HG02840 (cell line): ENCODE data around the gene GNAI2.
"Not testable (repeated sequence)": the region's sequence is repeated elsewhere in the genome, so short reads cannot be mapped to it uniquely, and the experiment has no call there.

Experiments
- ATAC-seq: cut with Tn5 transposase; IDR thresholded peaks from one replicate; pipeline ENCODE4 v1.9.1; 2021; ENCODE audit warnings: mild to moderate bottlenecking, moderate library complexity, moderate number of reproducible peaks; ENCODE audit not compliant: unreplicated experiment, low FRiP score

The GNAI2 gene

DNA sequence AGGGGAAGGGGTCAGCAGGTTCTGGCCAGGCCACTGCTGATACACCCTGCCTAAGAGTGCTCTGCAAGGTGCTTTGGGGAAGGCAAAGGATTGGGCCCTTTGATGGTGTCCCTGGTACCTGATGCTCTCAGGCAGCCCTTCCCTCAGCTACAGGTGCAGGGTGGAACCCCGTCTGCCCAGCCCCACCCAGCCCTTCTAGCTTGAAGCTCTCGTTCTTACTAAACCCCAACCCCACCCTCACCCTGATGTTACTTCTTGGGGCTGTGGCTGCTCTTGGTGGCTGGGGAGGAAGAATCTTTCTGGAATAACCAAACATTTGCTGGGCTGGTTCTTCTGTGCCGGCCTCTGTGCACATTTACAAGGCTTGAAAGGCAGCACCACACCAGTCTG lies 6.4 kb downstream of the GNAI2 start:
- ATAC-seq, result no peak

DNA sequence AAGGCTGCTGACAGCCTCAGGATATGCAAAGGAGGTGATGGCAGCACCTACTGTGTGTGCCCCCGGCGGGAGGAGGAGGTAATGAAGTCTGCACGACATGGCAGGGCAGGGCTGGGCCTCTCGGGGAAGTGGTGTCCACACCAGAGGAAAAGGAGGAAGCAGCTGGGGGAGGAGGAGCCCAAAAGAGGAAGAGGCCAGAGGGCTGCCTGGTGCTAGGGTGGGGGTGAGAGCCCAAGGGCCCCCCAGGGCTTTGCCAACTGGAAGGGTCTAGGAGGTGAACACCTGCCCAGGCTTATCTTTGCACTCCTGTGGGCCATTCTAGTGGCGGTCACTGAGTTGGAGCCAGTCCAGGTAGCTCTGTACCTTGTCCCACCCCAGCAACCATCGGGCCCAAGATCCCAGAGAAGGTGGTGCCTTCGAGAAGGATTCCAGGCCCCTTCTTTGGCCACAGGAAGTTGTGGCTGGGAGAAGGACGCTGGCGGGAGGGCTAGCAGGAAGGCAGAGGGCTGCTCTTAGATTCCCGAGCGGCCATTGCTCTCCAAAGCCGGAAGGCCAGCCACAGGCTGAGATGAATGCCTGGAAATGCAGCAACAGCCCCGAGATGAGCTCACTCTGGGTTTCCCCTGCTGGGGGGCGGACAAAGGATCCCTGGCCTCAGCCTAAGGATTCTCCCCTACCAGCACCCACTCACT lies 7.0 kb downstream of the GNAI2 start:
- no peak for ATAC-seq

GRCh38 chr3:50243543-50243895 lies 7.5 kb downstream of the GNAI2 start:
- ATAC-seq, result no peak

- not testable (repeated sequence) for ATAC-seq
Observed at GRCh38 chr3:50244813-50245212, 8.8 kb downstream of the GNAI2 start.

DNA sequence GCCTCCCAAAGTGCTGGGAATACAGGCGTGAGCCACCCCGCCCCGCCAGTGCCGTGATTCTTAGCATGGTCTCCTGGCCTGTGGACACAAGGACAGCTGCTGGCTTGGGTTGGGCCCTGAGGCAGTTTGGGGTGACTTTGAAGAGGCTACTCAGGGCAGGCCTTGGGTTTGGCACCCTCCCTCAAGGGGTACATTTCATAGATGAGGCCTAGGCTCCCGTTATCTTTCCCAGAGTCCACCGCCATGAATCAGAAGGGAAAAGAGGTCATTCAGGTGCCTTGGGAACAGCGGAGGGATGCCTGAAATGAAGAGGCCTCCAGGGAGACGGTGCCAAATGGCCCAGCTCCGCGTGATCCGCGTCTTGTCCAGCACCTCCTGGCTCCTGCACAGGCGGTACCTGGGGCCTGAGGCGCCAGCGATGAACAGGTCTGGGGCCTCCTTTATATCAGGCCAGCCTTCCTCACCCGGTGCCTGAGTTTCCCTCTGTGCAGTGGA lies 9.3 kb downstream of the GNAI2 start:
- ATAC-seq, result no peak

GRCh38 chr3:50245831-50246516 lies 10.0 kb downstream of the GNAI2 start:
- peak; percentile 57 for ATAC-seq

DNA sequence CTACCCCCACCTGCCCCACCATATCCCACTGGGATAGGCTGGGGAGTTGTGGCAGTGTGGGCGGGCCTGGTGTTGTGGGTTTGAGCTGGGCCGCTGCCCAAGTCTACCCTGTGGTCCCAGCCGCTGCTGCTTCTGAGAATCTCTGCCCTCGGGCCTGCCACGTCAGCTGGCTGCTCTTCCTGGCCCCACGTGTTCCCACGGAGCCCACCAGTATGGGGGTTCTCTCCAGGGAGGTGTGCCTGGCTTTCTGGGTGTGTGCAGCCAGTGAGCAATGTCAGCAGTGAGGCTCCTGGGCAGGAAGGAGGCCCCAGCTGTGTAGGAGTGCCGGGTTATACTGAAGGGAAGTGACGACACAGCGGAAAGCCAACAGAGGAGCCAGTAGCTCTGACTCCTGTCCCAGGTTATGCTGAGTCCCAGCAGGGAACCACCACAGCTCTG lies 10.5 kb downstream of the GNAI2 start:
- ATAC-seq, result peak; percentile 34

DNA sequence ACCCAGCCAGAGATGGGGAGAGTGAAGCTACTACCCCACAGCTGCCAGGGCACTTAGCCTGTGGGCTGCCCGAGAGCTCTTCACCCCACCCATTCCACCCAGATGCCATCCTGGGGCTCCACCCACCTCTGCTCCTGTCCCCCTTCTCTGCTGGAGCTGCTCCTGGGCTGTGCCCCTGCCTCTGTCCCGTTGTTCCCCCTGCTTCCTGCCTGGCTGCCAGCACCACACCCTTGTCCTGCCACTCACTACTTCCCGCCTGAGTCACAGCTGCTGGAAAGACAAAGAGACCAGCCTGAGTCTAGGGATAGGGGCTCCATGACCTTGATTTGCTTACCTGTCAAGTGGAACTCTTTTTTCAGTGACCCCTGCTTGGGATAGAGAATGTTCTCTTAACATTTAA lies 12.4 kb downstream of the GNAI2 start:
- no peak for ATAC-seq

DNA sequence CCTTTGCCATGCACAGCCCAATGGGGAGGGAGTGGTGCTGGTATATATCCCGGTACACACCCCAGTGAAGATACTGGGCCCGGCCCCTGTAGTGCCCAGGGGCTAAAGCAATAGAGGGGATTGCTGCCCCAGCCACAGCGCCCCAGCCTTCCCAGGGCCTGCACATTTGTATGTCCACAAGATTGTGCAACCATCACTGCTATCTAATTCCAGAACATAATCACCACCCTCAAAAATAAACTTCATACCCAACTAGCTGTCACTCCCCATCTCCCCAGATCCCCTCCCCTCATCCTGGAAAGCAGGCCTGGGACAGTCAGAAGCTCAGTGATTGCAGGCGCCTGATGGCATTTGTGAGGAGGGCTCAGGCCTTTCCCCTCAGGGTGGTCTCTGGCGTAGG lies 13.5 kb downstream of the GNAI2 start:
- no peak for ATAC-seq

DNA sequence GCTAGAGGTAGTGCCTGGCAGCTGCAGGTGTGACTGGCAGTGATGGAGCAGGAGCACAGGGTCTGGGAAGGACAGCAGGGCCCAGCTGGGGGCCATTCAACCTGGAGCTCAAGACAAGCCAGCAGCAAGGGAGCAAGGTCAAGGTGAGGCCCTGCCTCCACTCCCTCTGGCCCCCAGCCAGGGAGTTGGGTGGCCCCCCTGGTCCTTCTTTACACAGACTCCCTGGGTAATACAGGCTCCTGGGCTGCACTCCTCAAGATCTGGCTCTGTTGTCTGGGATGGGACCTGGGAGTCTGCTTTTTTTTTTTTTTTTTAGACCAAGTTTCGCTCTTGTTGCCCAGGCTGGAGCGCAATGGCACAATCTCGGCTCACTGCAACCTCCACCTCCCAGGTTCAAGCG lies 14.5 kb downstream of the GNAI2 start:
- no peak for ATAC-seq

DNA sequence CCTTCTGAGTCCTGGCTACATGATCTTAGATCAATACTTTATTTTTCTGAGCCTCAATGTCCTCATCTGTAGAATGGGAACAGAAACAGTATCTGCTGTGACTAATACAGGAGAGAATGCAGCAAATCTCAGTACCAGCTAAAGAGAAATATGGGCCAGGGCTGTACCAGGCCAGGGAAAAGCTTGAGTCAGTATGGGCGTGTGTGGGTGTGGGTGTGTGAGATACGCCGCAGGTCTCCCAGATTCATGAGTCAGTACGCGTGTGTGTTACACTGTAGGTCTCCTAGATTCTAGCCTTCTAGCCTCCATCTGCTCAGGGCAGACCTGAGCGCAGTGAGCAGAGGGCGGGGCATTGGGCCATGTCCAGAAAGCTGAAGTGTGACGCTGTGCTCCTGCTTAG lies 15.2 kb downstream of the GNAI2 start:
- ATAC-seq, result no peak

DNA sequence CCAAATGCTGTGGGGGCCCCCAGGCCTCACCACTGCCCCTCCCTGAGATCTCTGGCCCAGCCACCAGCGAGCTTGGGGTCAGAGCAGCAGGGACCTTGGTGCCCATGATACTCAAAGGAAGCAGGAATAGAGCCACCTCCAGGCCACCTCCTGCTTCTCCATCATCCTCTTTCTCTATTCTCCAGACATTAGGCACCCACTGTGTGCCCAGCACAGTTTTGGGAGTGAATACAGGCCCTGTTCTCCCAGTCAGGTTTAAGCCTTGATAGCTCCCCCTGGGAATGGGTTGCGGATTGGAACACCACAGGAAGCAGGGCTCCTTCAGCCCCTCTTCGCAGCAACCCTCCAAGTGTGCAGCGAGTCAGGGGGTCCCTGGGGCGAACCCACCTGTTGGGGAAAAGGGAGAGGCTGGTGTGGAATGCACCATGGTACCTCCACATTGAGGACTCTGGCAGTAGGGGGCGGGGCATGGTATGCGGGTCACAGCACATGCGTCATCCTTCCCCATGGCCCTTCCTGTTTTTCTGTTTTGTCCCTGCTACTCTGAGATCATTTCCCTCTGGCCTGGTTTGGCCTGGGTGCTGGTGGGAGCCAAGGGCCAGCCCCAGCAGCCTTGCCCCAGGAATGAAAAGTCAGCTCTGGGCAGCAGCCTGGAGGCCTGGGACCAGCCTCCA lies 18.7 kb downstream of the GNAI2 start:
- no peak for ATAC-seq

DNA sequence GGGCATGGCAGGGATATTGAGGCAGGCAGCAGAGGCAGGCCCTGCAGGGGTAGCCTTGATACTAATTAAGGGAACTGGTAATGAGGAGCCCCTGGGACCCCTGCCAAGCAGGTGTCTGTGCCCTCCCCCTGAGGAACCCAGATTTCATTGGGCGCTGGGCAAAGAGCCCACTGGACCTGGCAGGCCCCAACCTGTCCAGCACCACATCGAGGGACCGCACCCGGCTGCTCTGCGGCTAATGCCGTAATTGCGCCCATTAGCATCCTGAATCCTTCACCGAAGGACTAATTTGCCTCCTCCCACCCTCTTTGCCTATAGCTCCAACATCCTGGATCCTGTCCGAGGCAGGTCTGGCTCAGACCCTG lies 19.2 kb downstream of the GNAI2 start:
- no peak for ATAC-seq

DNA sequence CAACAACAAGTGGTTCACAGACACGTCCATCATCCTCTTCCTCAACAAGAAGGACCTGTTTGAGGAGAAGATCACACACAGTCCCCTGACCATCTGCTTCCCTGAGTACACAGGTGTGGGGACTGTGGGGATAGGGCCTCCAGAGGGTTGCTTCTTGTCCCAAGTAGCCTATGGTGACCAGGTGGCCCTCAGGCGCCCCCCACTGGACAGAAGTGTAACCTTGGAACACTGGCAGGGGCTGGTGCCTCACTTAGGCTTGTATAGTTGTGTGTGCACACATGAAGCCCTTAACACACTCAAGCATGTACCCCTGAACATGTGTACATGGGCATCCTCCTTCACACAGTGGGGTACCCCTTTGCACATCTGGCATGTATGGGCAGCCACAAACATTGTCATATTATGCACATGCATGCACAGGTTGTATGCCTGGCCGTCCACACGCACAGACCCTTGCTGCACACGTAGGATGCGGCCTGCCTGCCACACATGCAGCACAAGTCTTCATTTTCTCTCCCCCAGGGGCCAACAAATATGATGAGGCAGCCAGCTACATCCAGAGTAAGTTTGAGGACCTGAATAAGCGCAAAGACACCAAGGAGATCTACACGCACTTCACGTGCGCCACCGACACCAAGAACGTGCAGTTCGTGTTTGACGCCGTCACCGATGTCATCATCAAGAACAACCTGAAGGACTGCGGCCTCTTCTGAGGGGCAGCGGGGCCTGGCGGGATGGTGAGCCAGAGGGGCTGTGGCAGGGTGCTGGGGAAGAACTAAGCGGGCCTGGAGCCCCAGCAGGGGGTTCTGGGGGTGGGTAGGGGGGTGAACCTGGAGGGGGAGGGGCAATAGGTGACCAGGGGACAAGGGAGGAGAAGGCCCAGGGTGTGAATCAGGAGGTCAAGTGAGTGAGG lies 21.2 kb downstream of the GNAI2 start:
- ATAC-seq, result no peak

DNA sequence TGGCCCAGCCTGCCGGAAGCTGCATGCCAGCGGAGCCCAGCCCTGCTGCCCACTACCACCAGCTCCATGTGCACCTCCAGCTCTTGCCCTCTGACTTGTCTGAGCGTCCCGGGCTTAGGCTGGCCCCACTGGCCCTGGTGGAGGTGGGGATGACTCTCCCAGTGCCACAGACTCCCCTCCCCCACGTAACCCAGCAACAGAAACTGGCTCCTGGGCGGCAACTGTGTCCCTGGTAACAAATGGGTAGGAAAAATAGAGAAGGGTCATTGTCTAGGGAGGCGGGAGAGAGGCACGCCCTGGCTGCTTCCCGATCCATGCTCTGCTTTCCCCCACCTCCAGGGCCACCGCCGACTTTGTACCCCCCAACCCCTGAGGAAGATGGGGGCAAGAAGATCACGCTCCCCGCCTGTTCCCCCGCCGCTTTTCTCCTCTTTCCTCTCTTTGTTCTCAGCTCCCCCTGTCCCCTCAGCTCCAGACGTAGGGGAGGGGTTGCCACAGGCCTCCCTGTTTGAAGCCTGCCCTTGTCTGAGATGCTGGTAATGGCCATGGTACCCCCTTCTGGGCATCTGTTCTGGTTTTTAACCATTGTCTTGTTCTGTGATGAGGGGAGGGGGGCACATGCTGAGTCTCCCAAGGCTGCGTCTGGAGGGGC lies 22.2 kb downstream of the GNAI2 start:
- ATAC-seq, result no peak

DNA sequence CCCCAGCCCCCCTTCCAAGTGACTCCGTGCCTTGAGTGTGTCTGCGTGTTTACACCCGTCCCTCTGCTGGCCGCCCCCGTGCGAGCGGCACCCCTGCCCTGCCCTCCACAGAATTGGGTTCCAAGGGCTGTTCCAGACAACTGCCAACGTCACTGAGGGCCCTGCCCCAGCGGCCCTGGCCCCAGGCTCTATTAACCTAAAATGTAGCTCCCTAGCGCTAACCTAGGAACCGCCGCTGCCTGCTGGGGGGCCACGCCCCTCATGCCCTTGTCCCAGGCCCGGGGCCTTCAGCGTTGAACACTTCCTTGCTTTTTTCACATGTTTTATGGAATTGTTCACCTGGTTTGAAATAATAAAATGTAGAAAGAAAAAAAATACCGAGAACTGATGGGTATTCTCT lies 23.0 kb downstream of the GNAI2 start:
- ATAC-seq, result no peak

GRCh38 chr3:50259432-50260026 lies 23.5 kb downstream of the GNAI2 start:
- ATAC-seq, result peak; percentile 36

DNA sequence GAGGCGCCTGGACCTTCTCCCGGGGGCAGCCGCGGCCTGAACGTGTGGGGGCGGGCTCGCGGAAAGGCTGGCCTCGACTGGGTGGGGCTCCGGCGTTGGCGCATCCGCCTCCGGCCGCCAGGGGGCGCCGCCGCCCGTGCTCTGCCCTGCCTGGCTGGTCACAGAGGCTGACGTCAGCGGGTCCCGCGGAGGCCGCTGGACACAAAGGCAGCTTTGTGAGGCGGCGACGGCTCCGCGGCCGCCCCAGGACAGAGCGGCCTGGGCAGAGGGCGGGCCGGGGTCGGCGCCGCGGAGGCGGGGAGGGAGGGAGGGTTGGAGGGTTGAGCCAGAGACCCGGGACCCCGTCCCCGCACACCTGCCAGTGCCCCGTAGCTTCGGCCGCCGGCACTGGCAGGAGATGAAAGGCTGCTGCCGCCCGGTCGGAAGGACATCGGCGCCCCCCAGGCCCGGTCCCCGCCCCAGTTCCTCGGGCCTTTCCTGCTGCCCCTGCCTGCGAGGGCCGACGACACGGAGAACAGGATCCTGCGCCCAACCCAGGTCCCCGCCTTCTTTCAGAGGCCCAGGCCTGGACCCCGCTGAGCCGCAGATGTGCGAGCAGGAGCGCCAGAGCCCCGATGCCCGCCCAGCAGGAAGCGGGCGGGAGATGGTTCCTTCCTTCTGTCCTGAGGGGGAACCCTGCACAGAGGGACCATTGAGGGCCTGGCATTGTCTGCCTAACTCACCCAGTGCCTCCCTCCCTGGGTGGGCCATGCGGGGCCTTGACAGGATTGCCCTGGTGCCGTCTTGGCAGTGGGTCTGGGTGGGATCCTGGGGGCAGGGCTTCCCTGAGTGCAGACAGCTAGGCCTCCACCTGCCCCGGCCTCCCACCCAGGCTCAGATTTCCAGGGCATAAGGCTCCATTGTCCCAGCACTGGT lies 24.3 kb downstream of the GNAI2 start:
- peak; percentile 66 for ATAC-seq

DNA sequence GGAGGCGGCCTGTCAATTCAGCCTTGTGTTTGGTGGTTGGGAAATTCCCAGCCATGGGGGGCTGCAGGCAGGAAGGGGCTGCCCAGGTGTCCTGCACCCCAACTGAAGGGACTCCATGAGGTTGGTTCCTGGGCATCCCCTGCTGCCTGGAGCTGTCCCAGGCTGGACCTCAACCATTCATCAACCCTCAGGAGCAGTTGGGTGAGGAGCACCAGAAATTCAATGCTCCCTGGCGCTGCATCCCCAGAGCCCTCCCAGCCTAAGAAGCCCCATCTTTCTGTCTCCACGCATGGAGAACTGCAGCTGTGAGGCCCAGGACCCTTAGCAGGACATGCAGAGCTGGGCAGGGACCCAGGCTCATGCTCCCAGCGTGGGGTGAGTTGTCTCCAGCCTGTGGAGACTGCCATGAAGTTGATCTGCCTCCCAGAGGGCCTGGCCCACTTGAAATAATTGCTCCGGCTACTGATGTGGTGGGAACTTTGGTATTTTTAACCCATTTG lies 25.0 kb downstream of the GNAI2 start:
- no peak for ATAC-seq
